Choroid plexus epithelial cell (primary cell): ENCODE results near the gene SAMD8.
"Not testable (repeated sequence)": the region's sequence is repeated elsewhere in the genome, so short reads cannot be mapped to it uniquely, and the experiment has no call there.

Experiments
- DNase-seq: peaks from one replicate; pipeline ENCODE4 v3.0.0-alpha.2; 2010; ENCODE audit warnings: low read depth
- H3K4me3 ChIP-seq: 2 replicates; pipeline ENCODE4 v1.5.1; 2011; ENCODE audit warnings: low read depth, mild to moderate bottlenecking, control low read depth, low read length, moderate library complexity
- CTCF ChIP-seq: conservative IDR thresholded peaks from 2 replicates; pipeline ENCODE4 v1.5.1; 2011; ENCODE audit warnings: low read depth, mild to moderate bottlenecking, control low read depth, inconsistent platforms, low read length, moderate library complexity

SAMD8 gene

GRCh38 chr10:75211007-75211691 lies 99.7 kb downstream of the SAMD8 start:
- DNase-seq, result peak; percentile 69
- TF ChIP-seq CTCF, result no peak

DNA sequence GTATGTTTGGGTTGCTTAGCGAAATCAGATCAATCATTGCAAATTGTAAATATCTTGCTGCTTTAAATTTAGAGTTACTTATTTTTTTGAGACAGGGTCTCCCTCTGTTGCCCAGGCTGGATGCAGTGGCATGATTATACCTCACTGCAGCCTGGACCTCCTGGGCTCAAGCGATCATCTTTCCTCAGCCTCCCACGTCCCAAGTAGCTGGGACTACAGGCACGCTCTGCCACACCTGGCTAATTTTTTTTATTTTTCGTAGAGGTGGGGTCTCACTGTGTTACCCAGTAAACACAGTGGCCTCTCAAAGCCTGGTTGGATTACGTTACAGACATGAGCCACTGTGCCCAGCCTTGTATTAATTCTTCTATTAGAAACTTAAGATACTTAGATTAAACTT lies 100.9 kb downstream of the SAMD8 start:
- DNase-seq, result no peak
- TF ChIP-seq CTCF, result no peak
- peak overlapping the region; percentile 7 for H3K4me3 ChIP-seq

More at GRCh38 chr10:75211007-75211691, 99.7 kb downstream of the SAMD8 start:
- H3K4me3 ChIP-seq, result peak overlapping the region; percentile 93

GRCh38 chr10:75220274-75220673 lies 108.8 kb downstream of the SAMD8 start:
- H3K4me3 ChIP-seq, result no peak overlapping the region
- TF ChIP-seq CTCF, result no peak
- no peak for DNase-seq

DNA sequence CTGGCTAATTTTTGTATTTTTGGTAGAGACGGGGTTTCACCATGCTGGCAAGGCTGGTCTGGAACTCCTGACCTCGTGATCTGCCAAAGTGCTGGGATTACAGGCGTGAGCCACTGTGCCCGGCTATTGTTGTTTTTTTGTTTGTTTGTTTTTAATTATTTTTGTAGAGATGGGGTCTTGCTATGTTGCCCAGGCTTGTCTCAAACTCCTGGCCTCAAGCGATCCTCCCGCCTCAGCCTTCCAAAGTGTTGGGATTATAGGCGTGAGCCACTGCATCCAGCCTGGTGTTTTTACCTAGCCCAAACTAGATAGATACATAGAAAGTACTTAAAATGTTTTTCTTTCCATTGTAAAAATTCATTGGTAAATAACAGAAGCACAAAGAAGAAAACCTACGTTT lies 110.0 kb downstream of the SAMD8 start:
- not testable (repeated sequence) for H3K4me3 ChIP-seq, DNase-seq

DNA sequence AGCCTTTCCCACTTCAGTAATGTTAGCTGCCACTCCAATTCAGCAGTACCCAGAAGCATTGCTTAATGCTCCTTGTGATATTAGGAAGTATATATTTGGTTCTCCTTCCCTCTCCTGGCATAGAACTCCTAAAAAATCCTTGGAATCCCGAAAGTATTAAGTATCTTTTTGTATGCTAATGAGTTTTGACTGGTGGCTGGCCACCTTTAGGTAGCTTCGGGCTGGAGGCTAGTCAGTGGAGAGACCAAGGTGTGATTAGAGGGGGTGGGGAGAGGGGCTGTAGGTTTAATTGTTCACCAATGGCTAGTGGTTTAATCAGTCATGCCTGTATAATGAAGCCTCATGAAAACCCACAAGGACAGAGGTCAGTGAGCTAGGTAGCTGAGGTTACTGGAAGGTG lies 112.1 kb downstream of the SAMD8 start:
- no peak for DNase-seq
- no peak for TF ChIP-seq CTCF
- no peak overlapping the region for H3K4me3 ChIP-seq

DNA sequence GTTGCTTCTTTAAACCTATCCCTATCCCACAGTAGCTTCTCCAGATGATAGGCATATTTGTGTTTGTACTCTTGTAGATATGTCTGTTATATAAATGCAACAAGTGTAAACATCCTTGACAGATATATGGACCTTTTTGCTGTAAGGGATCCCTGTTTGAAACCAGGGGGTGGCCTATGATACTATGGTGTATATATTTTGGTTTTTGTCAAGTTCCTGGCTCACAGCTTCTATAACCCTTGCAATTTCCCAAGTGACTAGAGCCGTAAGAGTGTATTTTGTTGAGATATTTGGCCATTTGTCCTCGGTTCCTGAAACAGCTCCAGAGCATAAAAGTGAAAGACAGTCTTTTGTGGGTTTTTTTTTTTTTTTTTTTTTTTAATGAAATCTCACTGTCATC lies 114.6 kb downstream of the SAMD8 start:
- H3K4me3 ChIP-seq, result no peak overlapping the region
- TF ChIP-seq CTCF, result no peak
- no peak for DNase-seq

DNA sequence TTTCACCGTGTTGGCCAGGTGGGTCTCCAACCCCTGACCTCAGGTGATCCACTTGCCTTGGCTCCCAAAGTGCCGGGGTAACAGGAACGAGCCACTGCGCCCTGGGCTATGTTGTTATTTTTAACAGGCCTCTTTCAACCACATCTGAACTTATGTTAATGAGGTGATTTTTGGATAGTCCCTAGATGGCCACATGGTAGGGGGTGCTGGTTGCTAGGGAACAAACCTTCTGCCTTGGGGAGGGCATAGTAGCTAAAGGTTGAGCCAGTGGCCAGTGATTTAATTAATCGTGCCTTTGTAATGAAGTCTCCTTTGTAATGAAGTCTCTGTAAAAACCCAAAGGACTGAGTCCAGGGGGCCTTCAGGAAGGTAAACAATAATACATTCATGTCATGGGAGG lies 115.2 kb downstream of the SAMD8 start:
- no peak for DNase-seq
- TF ChIP-seq CTCF, result no peak
- no peak overlapping the region for H3K4me3 ChIP-seq

GRCh38 chr10:75228278-75228677 lies 116.8 kb downstream of the SAMD8 start:
- no peak for TF ChIP-seq CTCF
- no peak overlapping the region for H3K4me3 ChIP-seq
- DNase-seq, result no peak
